ENCODE measurements around the gene ARID1B. TPM values are rescaled to one million over a fixed set of nuclear protein-coding genes. Genes with fewer than 3 reads are reported as not detected.

The ARID1B gene
- total RNA-seq, 1 donor from 2014 or later = 101 TPM

DNA sequence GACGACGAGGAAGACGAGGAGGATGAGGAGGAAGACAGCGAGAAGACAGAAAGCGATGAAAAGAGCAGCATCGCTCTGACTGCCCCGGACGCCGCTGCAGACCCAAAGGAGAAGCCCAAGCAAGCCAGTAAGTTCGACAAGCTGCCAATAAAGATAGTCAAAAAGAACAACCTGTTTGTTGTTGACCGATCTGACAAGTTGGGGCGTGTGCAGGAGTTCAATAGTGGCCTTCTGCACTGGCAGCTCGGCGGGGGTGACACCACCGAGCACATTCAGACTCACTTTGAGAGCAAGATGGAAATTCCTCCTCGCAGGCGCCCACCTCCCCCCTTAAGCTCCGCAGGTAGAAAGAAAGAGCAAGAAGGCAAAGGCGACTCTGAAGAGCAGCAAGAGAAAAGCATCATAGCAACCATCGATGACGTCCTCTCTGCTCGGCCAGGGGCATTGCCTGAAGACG is 429.2 kb downstream of the ARID1B start:
- Mint-ChIP-seq H3K4me1 (no peaks in the 10 kb centered on the region), H3K27me3 (ENCODE audit: low read depth) (no peaks in the 10 kb centered on the region), H3K27ac (ENCODE audit: unreplicated experiment) (no peak overlapping the region), H3K4me3 (no peak overlapping the region), H3K9me3 (no peaks in the 10 kb centered on the region), H3K36me3 (ENCODE audit: low read depth) (peaks cover 19% of the 10 kb centered on the region)
- TF ChIP-seq, protein P1, sequence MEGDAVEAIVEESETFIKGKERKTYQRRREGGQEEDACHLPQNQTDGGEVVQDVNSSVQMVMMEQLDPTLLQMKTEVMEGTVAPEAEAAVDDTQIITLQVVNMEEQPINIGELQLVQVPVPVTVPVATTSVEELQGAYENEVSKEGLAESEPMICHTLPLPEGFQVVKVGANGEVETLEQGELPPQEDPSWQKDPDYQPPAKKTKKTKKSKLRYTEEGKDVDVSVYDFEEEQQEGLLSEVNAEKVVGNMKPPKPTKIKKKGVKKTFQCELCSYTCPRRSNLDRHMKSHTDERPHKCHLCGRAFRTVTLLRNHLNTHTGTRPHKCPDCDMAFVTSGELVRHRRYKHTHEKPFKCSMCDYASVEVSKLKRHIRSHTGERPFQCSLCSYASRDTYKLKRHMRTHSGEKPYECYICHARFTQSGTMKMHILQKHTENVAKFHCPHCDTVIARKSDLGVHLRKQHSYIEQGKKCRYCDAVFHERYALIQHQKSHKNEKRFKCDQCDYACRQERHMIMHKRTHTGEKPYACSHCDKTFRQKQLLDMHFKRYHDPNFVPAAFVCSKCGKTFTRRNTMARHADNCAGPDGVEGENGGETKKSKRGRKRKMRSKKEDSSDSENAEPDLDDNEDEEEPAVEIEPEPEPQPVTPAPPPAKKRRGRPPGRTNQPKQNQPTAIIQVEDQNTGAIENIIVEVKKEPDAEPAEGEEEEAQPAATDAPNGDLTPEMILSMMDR (conservative IDR thresholded peaks at IDR 0.05) = no peak
- DNase-seq (ENCODE audit: low read depth, low spot score) = no peak

DNA sequence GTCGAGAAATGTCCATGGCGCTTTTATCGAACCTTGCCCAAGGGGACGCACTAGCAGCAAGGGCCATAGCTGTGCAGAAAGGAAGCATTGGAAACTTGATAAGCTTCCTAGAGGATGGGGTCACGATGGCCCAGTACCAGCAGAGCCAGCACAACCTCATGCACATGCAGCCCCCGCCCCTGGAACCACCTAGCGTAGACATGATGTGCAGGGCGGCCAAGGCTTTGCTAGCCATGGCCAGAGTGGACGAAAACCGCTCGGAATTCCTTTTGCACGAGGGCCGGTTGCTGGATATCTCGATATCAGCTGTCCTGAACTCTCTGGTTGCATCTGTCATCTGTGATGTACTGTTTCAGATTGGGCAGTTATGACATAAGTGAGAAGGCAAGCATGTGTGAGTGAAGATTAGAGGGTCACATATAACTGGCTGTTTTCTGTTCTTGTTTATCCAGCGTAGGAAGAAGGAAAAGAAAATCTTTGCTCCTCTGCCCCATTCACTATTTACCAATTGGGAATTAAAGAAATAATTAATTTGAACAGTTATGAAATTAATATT is 430.4 kb downstream of the ARID1B start:
- Mint-ChIP-seq H3K27me3 (ENCODE audit: low read depth) (no peaks in the 10 kb centered on the region), H3K9me3 (no peaks in the 10 kb centered on the region), H3K4me3 (no peak overlapping the region), H3K4me1 (no peaks in the 10 kb centered on the region), H3K27ac (ENCODE audit: unreplicated experiment) (no peak overlapping the region), H3K36me3 (ENCODE audit: low read depth) (peaks cover 15% of the 10 kb centered on the region)
- TF ChIP-seq, protein P1 (conservative IDR thresholded peaks at IDR 0.05) = no peak
- DNase-seq (ENCODE audit: low read depth, low spot score) = no peak

DNA sequence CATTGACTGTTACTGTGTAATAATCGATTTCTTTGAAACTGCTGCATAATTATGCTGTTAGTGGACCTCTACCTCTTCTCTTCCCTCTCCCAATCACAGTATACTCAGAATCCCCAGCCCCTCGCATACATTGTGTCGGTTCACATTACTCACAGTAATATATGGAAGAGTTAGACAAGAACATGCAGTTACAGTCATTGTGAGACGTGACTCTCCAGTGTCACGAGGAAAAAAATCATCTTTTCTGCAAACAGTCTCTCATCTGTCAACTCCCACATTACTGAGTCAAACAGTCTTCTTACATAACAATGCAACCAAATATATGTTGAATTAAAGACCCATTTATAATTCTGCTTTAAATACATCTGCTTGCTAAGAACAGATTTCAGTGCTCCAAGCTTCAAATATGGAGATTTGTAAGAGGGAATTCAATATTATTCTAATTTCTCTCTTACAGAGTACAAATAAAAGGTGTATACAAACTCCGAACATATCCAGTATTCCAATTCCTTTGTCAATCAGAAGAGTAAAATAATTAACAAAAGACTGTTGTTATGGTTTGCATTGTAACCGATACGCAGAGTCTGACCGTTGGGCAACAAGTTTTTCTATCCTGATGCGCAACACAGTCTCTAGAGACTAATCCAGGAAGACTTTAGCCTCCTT is 432.8 kb downstream of the ARID1B start:
- Mint-ChIP-seq H3K4me1 (no peaks in the 10 kb centered on the region), H3K27ac (ENCODE audit: unreplicated experiment) (no peak overlapping the region), H3K27me3 (ENCODE audit: low read depth) (no peaks in the 10 kb centered on the region), H3K4me3 (no peak overlapping the region), H3K9me3 (no peaks in the 10 kb centered on the region), H3K36me3 (ENCODE audit: low read depth) (peaks cover 14% of the 10 kb centered on the region)
- TF ChIP-seq, protein P1 (conservative IDR thresholded peaks at IDR 0.05) = no peak
- DNase-seq (ENCODE audit: low read depth, low spot score) = no peak

DNA sequence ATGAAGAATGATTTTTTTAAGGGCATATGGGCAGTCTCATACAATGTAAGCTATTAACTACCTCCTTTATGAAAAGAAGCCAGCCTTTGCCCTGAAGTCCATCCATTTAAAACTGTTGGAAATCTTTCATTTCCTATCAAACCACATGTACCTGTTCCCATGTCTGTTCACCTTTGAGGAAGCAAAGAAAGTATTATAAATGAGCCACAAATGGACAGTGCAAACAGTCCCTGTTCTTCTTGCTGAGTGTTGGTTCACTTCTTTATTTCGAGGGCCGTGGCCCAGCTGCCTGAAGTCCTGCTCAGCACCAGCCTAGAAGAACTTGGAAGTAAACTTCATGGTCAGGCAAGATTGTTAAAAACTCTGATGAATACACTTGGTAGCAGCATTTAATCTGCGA is 433.8 kb downstream of the ARID1B start:
- DNase-seq (ENCODE audit: low read depth, low spot score) = no peak

GRCh38 chr6:157211603-157212455 is 434.7 kb downstream of the ARID1B start:
- H3K36me3 Mint-ChIP-seq (ENCODE audit: low read depth) = peaks cover 5% of the 10 kb centered on the region
- TF ChIP-seq, protein P1 (conservative IDR thresholded peaks at IDR 0.05) = no peak
- H3K27ac Mint-ChIP-seq (ENCODE audit: unreplicated experiment) = no peak overlapping the region
- H3K4me3 Mint-ChIP-seq = no peak overlapping the region
- peaks cover 2% of the 10 kb centered on the region for H3K27me3 Mint-ChIP-seq (ENCODE audit: low read depth)
- H3K4me1 Mint-ChIP-seq = no peaks in the 10 kb centered on the region
- H3K9me3 Mint-ChIP-seq = no peaks in the 10 kb centered on the region
- no peak for DNase-seq (ENCODE audit: low read depth, low spot score)

More for the DNA sequence above, 433.8 kb downstream of the ARID1B start:
- Mint-ChIP-seq H3K36me3 (ENCODE audit: low read depth) (peaks cover 10% of the 10 kb centered on the region), H3K9me3 (no peaks in the 10 kb centered on the region), H3K4me1 (no peaks in the 10 kb centered on the region), H3K27me3 (ENCODE audit: low read depth) (no peaks in the 10 kb centered on the region), H3K27ac (ENCODE audit: unreplicated experiment) (no peak overlapping the region), H3K4me3 (no peak overlapping the region)
- TF ChIP-seq, protein P1 (conservative IDR thresholded peaks at IDR 0.05) = no peak

All from neural crest cell (in vitro differentiated cells).